RPMI8226 (cell line): ENCODE measurements around the gene QSOX2.

Experiments
- DNase-seq: peaks from one replicate; pipeline ENCODE4 v3.0.0-alpha.2; 2015

Gene QSOX2

DNA sequence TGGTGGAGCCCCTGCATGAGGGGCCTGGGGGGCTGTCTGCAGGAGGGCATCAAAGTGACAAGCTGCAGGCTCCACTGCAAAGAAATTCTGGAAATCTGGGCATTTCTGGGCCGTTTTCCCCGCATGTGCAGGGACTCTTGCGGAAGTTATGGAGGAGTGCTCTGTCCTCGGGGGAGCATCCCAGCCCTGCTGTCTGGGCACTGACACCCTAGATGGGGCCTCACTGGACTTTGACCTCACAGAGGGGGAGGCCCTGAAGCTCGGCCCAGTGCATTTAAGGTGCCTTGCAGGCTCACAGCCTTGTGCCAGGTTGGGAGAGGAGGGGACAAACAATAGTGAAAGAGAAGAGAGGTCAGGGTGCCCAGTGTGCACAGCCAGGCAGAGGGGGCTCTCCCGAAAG, 76.1 kb downstream of the QSOX2 start:
- no peak for DNase-seq

DNA sequence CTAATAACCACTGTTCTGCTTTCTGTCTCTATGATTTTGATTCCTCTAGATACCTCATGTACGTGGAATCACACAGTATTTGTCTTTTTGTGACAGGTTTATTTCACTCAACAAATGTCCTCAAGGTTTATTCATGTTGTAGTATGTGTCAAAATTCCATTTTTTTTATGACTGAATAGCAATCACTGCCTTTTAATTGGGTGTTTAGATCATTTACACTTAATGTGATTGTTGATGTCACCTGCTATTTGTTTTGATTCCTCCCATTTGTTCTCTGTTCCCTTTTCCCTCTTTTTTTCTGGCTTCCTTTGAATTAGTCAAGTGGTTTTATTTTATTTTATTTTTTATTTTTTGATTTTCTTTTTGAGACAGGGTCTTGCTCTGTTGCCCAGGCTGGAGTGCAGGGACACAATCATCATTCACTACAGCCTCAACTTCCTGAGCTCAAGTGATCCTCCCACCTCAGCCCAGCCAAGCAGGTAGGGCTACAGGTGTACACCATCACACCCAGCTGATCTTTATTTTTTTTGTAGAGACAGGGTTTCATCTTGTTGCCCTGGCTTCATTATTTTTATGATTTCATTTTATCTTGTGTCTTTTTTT, 82.3 kb downstream of the QSOX2 start:
- no peak for DNase-seq

DNA sequence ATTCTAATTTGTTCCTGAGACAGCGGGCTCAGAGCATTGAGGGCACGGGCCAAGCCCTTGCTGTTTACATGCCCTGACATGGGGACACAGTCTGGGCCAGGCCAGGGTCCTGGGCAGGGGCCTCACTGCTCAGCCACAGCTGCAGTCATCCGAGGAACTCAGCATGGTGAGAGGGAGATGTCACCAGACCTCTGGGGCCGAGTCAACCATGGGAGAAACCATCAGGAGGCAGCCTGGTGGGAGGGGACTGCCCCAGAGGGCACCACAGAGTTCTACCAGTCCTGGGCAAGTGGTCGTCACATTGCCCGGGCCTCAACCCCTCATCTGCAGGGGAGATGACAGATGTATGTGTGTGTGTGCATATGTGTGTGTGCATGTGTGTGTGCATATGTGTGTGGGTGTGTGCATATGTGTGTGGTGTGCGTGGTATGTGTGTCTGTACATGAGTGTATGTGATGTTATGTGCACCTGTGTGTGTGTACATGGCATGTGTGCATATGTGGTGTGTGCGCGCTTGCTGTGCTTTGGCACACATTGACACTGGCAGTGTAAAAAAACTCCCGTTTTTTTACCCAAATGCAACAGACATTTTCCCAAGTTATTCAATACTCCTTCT, 84.5 kb downstream of the QSOX2 start:
- DNase-seq: no peak

DNA sequence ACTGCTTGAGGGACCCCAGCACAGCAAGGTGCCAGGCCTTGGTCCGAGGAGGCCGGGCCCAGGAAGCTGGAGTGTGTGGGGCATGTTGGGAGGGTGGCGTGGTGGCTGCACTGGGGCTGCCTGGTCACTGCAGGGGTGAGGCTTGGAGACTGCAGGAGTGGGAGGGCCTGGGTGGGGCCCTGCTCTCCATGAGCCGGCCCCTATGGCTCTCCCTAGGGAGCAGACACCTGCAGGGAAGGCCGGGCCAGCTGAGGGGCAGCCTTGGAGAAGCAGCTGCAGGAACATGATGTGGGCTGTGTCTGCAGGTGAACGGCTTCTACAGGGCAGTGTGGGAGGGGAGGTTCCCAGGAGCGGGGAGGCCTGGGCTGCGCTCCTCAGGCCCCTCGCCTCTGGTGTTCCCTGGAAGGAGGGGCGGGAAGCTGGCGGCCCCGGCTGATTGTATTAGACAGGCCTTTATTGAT, 85.2 kb downstream of the QSOX2 start:
- DNase-seq: no peak

- DNase-seq: no peak
These were observed 85.8 kb downstream of the QSOX2 start for GRCh38 chr9:136159851-136160250.

DNA sequence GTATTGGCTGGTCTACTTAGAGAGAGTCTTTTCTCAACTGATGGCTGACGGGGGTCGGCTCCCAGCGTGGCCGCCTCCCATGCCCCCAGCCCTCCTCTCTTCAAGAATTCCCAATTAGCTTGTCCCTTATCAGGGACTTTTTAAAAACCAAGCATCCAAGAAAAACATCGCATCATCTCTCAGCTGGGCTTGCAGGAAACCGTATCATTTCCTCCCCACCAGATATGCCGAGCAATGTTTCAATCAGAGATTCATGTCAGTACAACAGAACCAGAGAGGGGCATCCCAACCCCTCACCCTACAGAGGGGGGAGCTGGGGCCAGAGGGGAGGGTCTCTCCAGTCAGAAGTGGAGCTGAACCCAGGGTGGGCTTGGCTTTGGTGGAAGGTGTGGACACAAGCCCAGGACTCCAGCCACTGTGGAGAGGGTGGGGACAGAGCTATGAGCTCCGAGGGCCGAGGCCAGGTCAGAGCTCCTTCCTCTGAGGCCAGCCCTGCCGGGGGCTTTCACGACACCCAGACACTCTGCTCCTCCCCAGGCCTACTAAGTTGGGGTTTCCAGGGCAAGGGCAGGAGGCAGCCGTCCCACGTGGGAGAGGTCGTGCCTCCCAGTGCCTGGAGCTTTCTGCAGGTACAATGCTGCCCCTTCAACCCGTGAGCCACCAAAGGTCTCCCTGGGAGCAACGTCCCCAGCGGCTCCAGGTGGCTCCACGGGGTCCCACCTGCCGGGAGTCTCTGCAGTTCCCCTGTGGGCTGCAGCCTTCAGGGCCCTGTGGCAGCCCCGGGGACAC, 87.9 kb downstream of the QSOX2 start:
- no peak for DNase-seq
